DOHH2 (cell line): ENCODE results near the gene FBXO38.

Experiments used
- H3F3A ChIP-seq: fragments of 200-600 bp; sonication (generic), shearing (Covaris generic); 2 replicates; pipeline ENCODE4 v1.6.0; 2016; ENCODE audit warnings: antibody characterized with exemption, mild to moderate bottlenecking; ENCODE audit not compliant: control insufficient read depth, insufficient read depth
- H3K27ac ChIP-seq: fragments of 200-600 bp; sonication (generic); 2 replicates; pipeline ENCODE4 v1.5.1; 2014; ENCODE audit warnings: low read depth, mild to moderate bottlenecking, low read length, moderate library complexity
- H3K27me3 ChIP-seq: fragments of 200-600 bp; sonication (generic); 2 replicates; pipeline ENCODE4 v1.6.1; 2014; ENCODE audit warnings: mild to moderate bottlenecking, low read length, mixed read lengths; ENCODE audit not compliant: control insufficient read depth
- H3K36me3 ChIP-seq: fragments of 200-600 bp; sonication (generic); 2 replicates; pipeline ENCODE4 v1.6.1; 2014; ENCODE audit warnings: mild to moderate bottlenecking, low read length, moderate library complexity, mixed read lengths; ENCODE audit not compliant: control insufficient read depth
- H3K4me1 ChIP-seq: fragments of 200-600 bp; sonication (generic); 2 replicates; pipeline ENCODE4 v1.6.1; 2014; ENCODE audit warnings: mild to moderate bottlenecking, low read length, mixed read lengths; ENCODE audit not compliant: control insufficient read depth
- H3K4me2 ChIP-seq: fragments of 200-600 bp; sonication (generic); 2 replicates; pipeline ENCODE4 v1.6.0; 2014; ENCODE audit warnings: mild to moderate bottlenecking, low read length, moderate library complexity
- H3K4me3 ChIP-seq: fragments of 200-600 bp; sonication (generic); 2 replicates; pipeline ENCODE4 v1.5.1; 2014; ENCODE audit warnings: mild to moderate bottlenecking, low read length, mixed read lengths
- H3K79me2 ChIP-seq: fragments of 200-600 bp; sonication (generic); 2 replicates; pipeline ENCODE4 v1.6.1; 2014; ENCODE audit warnings: mild to moderate bottlenecking, low read length, mixed read lengths; ENCODE audit not compliant: control insufficient read depth
- H3K9me2 ChIP-seq: fragments of 200-600 bp; sonication (generic); replicated peaks from 2 replicates; pipeline ENCODE4 v1.6.1; 2014; ENCODE audit warnings: mild to moderate bottlenecking, low read length, mixed read lengths; ENCODE audit not compliant: control insufficient read depth
- H3K9me3 ChIP-seq: fragments of 200-600 bp; sonication (generic); 2 replicates; pipeline ENCODE4 v1.6.1; 2014; ENCODE audit warnings: antibody characterized with exemption, low read length, mixed read lengths; ENCODE audit not compliant: control insufficient read depth, insufficient read depth
- H4K20me1 ChIP-seq: fragments of 200-600 bp; sonication (generic); 2 replicates; pipeline ENCODE4 v1.6.0; 2014; ENCODE audit warnings: low read depth, mild to moderate bottlenecking, antibody characterized with exemption, low read length, moderate library complexity; ENCODE audit not compliant: control insufficient read depth, insufficient read depth
- CTCF ChIP-seq: fragments of 200-600 bp; sonication (generic); IDR thresholded peaks from one replicate; pipeline ENCODE4 v1.5.1; 2014; ENCODE audit warnings: antibody characterized with exemption, mild to moderate bottlenecking, low read depth, low read length; ENCODE audit not compliant: poor library complexity, severe bottlenecking
- EZH2phosphoT487 ChIP-seq: fragments of 200-600 bp; sonication (generic); IDR thresholded peaks from 2 replicates; pipeline ENCODE4 v1.6.1; 2017; ENCODE audit warnings: borderline replicate concordance, mild to moderate bottlenecking, antibody characterized with exemption, low read length, moderate library complexity, mixed read lengths

FBXO38 gene

DNA sequence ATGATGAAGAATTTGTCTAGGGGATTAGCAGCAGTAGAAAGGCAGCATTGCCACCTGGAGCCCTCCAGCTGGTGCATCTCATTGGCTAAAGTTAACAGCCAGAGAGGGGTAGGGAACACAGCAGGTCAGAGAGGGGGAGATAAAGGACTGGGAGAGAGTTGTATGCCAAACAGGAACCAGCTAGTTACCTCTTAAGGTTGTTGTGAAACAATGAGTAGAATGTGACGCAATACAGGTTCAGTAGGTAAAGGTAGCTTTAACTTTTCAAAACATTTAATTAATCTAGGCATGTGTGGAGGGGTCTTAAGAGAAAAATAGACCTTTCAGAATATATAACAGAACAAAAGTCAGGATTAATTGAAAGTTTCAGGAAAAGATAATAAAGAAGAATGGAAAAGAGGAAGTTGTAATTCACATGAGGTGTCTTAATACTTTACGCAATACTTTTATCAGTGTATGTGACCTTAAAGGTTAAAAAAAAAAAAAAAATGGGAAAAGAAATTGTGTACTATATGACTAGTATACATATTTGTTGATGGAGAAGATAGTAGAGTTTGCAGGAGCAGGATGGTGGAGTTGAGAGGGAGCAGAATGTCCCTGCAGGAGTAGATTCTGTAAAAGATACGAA lies 14.3 kb downstream of the FBXO38 start:
- TF ChIP-seq CTCF (no peak), EZH2phosphoT487 (no peak)
- peaks cover 9% of the 10 kb centered on the region for H3F3A ChIP-seq
- peaks cover 50% of the 10 kb centered on the region for H3K79me2 ChIP-seq
- H3K4me1 ChIP-seq = peaks cover 32% of the 10 kb centered on the region
- no peak overlapping the region for H3K27ac ChIP-seq
- H3K4me2 ChIP-seq = no peak overlapping the region
- H4K20me1 ChIP-seq = peaks cover 3% of the 10 kb centered on the region; the same call in 1 of the 2 replicates
- no peak overlapping the region for H3K4me3 ChIP-seq
- H3K9me3 ChIP-seq = no peaks in the 10 kb centered on the region
- peaks cover 94% of the 10 kb centered on the region for H3K36me3 ChIP-seq
- no peaks in the 10 kb centered on the region for H3K9me2 ChIP-seq
- H3K27me3 ChIP-seq = no peaks in the 10 kb centered on the region

DNA sequence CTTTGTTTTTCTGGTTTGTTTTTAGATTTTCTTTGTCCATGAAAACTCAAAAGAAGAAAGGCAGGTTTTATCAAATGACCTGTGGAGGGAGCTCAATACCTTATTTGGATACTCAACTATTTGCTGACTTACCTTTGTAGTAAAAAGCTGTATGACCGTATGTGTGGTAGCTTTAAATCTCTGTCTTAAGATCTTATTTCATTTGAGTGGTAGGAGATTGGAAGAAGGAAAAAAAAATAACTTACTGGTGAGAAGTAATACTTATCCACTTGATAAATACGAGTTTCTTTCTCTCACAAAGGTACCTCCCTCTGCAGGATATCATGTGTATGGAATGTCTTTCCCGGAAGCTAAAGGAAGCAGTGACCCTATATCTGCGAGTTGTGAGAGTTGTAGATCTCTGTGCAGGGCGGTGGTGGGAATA lies 15.0 kb downstream of the FBXO38 start:
- Histone ChIP-seq H3K79me2 (peaks cover 43% of the 10 kb centered on the region), H3K4me3 (no peak overlapping the region), H3K36me3 (peaks cover 96% of the 10 kb centered on the region)

DNA sequence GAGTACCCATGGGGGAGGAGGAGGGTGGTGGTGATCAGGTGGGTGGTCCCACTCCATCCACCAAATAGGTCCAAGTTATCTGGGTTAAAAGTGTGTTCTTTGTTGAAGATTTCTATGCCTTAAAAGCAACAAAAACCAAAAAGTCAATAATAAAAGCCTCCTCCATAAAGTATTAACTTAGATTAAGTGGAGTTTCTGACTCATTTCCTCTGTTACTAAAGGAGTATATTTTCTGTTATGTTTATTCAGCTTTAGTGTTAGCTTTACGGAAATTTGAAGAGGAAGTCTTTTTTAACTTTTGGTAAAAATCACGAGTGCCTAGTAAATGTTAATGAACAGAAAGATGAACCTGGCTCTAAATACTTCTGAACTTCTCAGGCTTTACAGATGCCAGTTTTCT lies 17.8 kb downstream of the FBXO38 start:
- TF ChIP-seq CTCF (no peak), EZH2phosphoT487 (no peak)
- Histone ChIP-seq H3K79me2 (peaks cover 24% of the 10 kb centered on the region), H3K36me3 (peaks cover 95% of the 10 kb centered on the region), H3F3A (peaks cover 15% of the 10 kb centered on the region), H4K20me1 (no peaks in the 10 kb centered on the region), H3K27ac (peak overlapping the region; percentile 71; the same call in 1 of the 2 replicates), H3K27me3 (no peaks in the 10 kb centered on the region), H3K4me3 (no peak overlapping the region), H3K9me2 (no peaks in the 10 kb centered on the region), H3K4me1 (peaks cover 53% of the 10 kb centered on the region), H3K4me2 (peak overlapping the region; percentile 63), H3K9me3 (no peaks in the 10 kb centered on the region)

More for the DNA sequence above, 15.0 kb downstream of the FBXO38 start:
- TF ChIP-seq EZH2phosphoT487 = no peak
- no peak for TF ChIP-seq CTCF
- Histone ChIP-seq H3K4me2 (no peak overlapping the region), H3K4me1 (peaks cover 38% of the 10 kb centered on the region), H3F3A (peaks cover 13% of the 10 kb centered on the region), H3K9me2 (no peaks in the 10 kb centered on the region), H4K20me1 (peaks cover 3% of the 10 kb centered on the region; the same call in 1 of the 2 replicates), H3K27me3 (no peaks in the 10 kb centered on the region), H3K27ac (no peak overlapping the region), H3K9me3 (no peaks in the 10 kb centered on the region)
